ENCODE data around the gene APOC4.
A peak's percentile ranks its signal among the peaks of the same experiment; 100 is the strongest.
"Not testable (repeated sequence)": the region's sequence is repeated elsewhere in the genome, so short reads cannot be mapped to it uniquely, and the experiment has no call there.

APOC4 gene

GRCh38 chr19:44924243-44924725, 17.8 kb upstream of the APOC4 start:
- no peak for DNase-seq

- no peak for DNase-seq
Observed at GRCh38 chr19:44925114-44925891, 16.7 kb upstream of the APOC4 start.

GRCh38 chr19:44926245-44927077, 15.6 kb upstream of the APOC4 start:
- DNase-seq: not testable (repeated sequence)

GRCh38 chr19:44927746-44928145, 14.3 kb upstream of the APOC4 start:
- DNase-seq: no peak

- no peak for DNase-seq
Observed at GRCh38 chr19:44930088-44930487, 11.9 kb upstream of the APOC4 start.

GRCh38 chr19:44931541-44931940, 10.5 kb upstream of the APOC4 start:
- DNase-seq: no peak

GRCh38 chr19:44939668-44940067, 2.4 kb upstream of the APOC4 start:
- DNase-seq: no peak

GRCh38 chr19:44943801-44944249, 1.8 kb downstream of the APOC4 start:
- no peak for DNase-seq

GRCh38 chr19:44947041-44947581, 5.1 kb downstream of the APOC4 start:
- DNase-seq: no peak

GRCh38 chr19:44948237-44948636, 6.2 kb downstream of the APOC4 start:
- no peak for DNase-seq

GRCh38 chr19:44948763-44949374, 6.8 kb downstream of the APOC4 start:
- peak in 1 of 2 experiments; percentile 7 for DNase-seq

- DNase-seq: no peak
Observed at GRCh38 chr19:44949550-44949949, 7.5 kb downstream of the APOC4 start.

- DNase-seq: peak; percentile 34 to 53
Observed at GRCh38 chr19:44951179-44952159, 9.4 kb downstream of the APOC4 start.

- DNase-seq: no peak
Observed at GRCh38 chr19:44954278-44954648, 12.2 kb downstream of the APOC4 start.

GRCh38 chr19:44954649-44955504, 12.8 kb downstream of the APOC4 start, which contains the start of gene CLPTM1:
TSS of gene CLPTM1 (plus strand) at chr19:44955380. CDS start at chr19:44955396, 16 bp downstream.
- DNase-seq: peak; percentile 89 to 90

- no peak for DNase-seq
Observed at GRCh38 chr19:44955505-44956439, 13.7 kb downstream of the APOC4 start.

- no peak for DNase-seq
Observed at GRCh38 chr19:44957526-44957925, 15.5 kb downstream of the APOC4 start.

GRCh38 chr19:44958090-44958489, 16.1 kb downstream of the APOC4 start:
- DNase-seq: no peak

GRCh38 chr19:44959691-44960090, 17.7 kb downstream of the APOC4 start:
- DNase-seq: no peak

Data from NCI-H524 (cell line).